Panc1 (cell line): ENCODE results near the gene ZNF407. TPM values are rescaled to one million over a fixed set of nuclear protein-coding genes. Genes with fewer than 3 reads are reported as not detected.

Experiments used
- ATAC-seq: fragments of 200-7000 bp; cut with Tn5 transposase; 2 replicates; pipeline ENCODE4 v1.9.1; 2020; ENCODE audit warnings: mild to moderate bottlenecking, moderate library complexity
- BruUV-seq: library from RNA; stranded (reverse); fragments of 400-500 nt; replicated peaks from 2 replicates; lab custom pipeline; 2021; lab: Mats Ljungman, UMichigan
- CTCF ChIA-PET: fragments of 300-600 bp; sonication (Branson Sonifier 250); formaldehyde crosslinking; loops from one replicate; lab custom pipeline; 2022; ENCODE audit warnings: antibody characterized with exemption; lab: Charles Lee
- POLR2A ChIA-PET: fragments of 300-600 bp; sonication (Branson Sonifier 250); formaldehyde crosslinking; loops from one replicate; lab custom pipeline; 2022; ENCODE audit warnings: antibody characterized with exemption; lab: Charles Lee
- DNase-seq: peaks from one replicate; pipeline ENCODE4 v3.0.0-alpha.2; 2010; ENCODE audit warnings: low read depth, low spot score
- H3K27ac ChIP-seq: 2 replicates; pipeline ENCODE4 v1.5.1; 2011; ENCODE audit warnings: mild to moderate bottlenecking, low read length, inconsistent platforms
- H3K27me3 ChIP-seq: fragments of 200-500 bp; sonication (Bioruptor generic); 2 replicates; pipeline ENCODE4 v1.6.0; 2014; ENCODE audit warnings: low read length, inconsistent platforms; ENCODE audit not compliant: control insufficient read depth, insufficient read depth
- H3K36me3 ChIP-seq: fragments of 200-500 bp; sonication (Bioruptor generic); 2 replicates; pipeline ENCODE4 v1.5.1; 2014; ENCODE audit warnings: inconsistent platforms, mild to moderate bottlenecking, low read length, moderate library complexity; ENCODE audit not compliant: control insufficient read depth, insufficient read depth
- H3K4me1 ChIP-seq: 2 replicates; pipeline ENCODE4 v1.5.1; 2011; ENCODE audit warnings: inconsistent platforms, mild to moderate bottlenecking, low read length, moderate library complexity; ENCODE audit not compliant: control insufficient read depth, insufficient read depth
- H3K4me3 ChIP-seq, 2 experiments: 2 replicates each; pipeline ENCODE4 v1.5.1; 2011 to 2012; ENCODE audit warnings: low read depth in 2 of 2, low read length in 2 of 2, mild to moderate bottlenecking in 2 of 2, inconsistent platforms in 1 of 2, moderate library complexity in 1 of 2
- H3K9me3 ChIP-seq: fragments of 200-500 bp; sonication (Bioruptor generic); 2 replicates; pipeline ENCODE4 v1.5.1; 2014; ENCODE audit warnings: low read depth, mild to moderate bottlenecking, inconsistent platforms, low read length, moderate library complexity; ENCODE audit not compliant: control insufficient read depth, insufficient read depth
- CTCF ChIP-seq: fragments of 450-650 bp; IDR thresholded peaks from 2 replicates; pipeline ENCODE4 v1.5.1; 2017; ENCODE audit warnings: mild to moderate bottlenecking
- POLR2AphosphoS5 ChIP-seq: IDR thresholded peaks from 2 replicates; pipeline ENCODE4 v1.6.1; 2012; ENCODE audit warnings: mild to moderate bottlenecking, low read depth, low read length, moderate library complexity
- REST ChIP-seq, 2 experiments: IDR thresholded peaks; 2 replicates each; pipeline ENCODE4 v1.6.1; 2011 to 2012; ENCODE audit warnings: low read depth in 2 of 2, control low read depth in 1 of 2, low read length in 1 of 2, mild to moderate bottlenecking in 1 of 2, moderate library complexity in 1 of 2; ENCODE audit not compliant: insufficient read depth in 1 of 2
- SIN3A ChIP-seq: IDR thresholded peaks from 2 replicates; pipeline ENCODE4 v1.6.1; 2012; ENCODE audit warnings: low read depth, mild to moderate bottlenecking, low read length, moderate library complexity, borderline replicate concordance; ENCODE audit not compliant: insufficient read depth
- TCF7L2 ChIP-seq: IDR thresholded peaks from 2 replicates; pipeline ENCODE4 v1.6.1; 2011; ENCODE audit warnings: mild to moderate bottlenecking, low read depth, low read length, inconsistent platforms
- in situ Hi-C: cut with HindIII; loops from 2 replicates; pipeline ENCODE4 v1.10.0; 2016; ENCODE audit warnings: low sequenced_read_pairs, low pct_unique_long_range_greater_than_20kb
- intact Hi-C: fragments of 100-400 bp; cut with micrococcal nuclease; formaldehyde crosslinking; loops from one replicate; pipeline ENCODE4 v1.10.0; 2022; ENCODE audit not compliant: unreplicated experiment
- total RNA-seq: library from RNA; stranded (reverse); gene quantifications from one replicate; pipeline ENCODE4 v1.2.1, GENCODE V29; 2021; ENCODE audit not compliant: unreplicated experiment

ZNF407 gene
- total RNA-seq, 1 experiment from 2014 or later: 16.8 TPM

GRCh38 chr18:74570266-74570665 is 27.4 kb upstream of the ZNF407 start:
- in situ Hi-C loops (no loop called here), intact Hi-C loops (no loop called here)
- H3K27me3 ChIP-seq: peaks cover 16% of the 10 kb centered on the region
- H3K9me3 ChIP-seq: no peaks in the 10 kb centered on the region
- ChIA-PET CTCF (interaction anchor here (0.6 kb wide), 1 partner anchor 17 kb away, joined by 6 read pairs; no protein-coding TSS in a partner anchor), POLR2A (interaction anchor here (0.6 kb wide), 1 partner anchor 22 kb away, joined by 9 read pairs; no protein-coding TSS in a partner anchor)
- TF ChIP-seq CTCF (no peak), TCF7L2 (no peak), REST (IDR thresholded peaks at IDR 0.05; ENCODE audit: insufficient read depth in 1 of 2, low read depth in 2 of 2, low read length in 1 of 2) (no peak), SIN3A (no peak), POLR2AphosphoS5 (no peak)
- ATAC-seq (no peak), DNase-seq (no peak)
- H3K4me3 ChIP-seq: no peak overlapping the region
- no peak overlapping the region for H3K27ac ChIP-seq
- H3K4me1 ChIP-seq: no peaks in the 10 kb centered on the region
- H3K36me3 ChIP-seq: no peaks in the 10 kb centered on the region
- BruUV-seq: no TSS peak

- ChIA-PET CTCF (no interaction called here), POLR2A (no interaction called here)
- TF ChIP-seq REST (IDR thresholded peaks at IDR 0.05; ENCODE audit: insufficient read depth in 1 of 2, low read depth in 2 of 2, low read length in 1 of 2): no peak
- in situ Hi-C loops: no loop called here
- BruUV-seq: no TSS peak
- intact Hi-C loops: no loop called here
- Histone ChIP-seq H3K27me3 (peaks cover 17% of the 10 kb centered on the region), H3K4me1 (no peaks in the 10 kb centered on the region), H3K9me3 (no peaks in the 10 kb centered on the region), H3K36me3 (no peaks in the 10 kb centered on the region), H3K27ac (no peak overlapping the region), H3K4me3 (no peak overlapping the region)
- ATAC-seq: no peak
- DNase-seq: no peak
Measured at GRCh38 chr18:74571895-74572680, 25.6 kb upstream of the ZNF407 start.
